ENCODE data around the gene NUB1. TPM values are rescaled to one million over a fixed set of nuclear protein-coding genes. Genes with fewer than 3 reads are reported as not detected.

NUB1 gene
- total and polyA plus RNA-seq, 12 donors: 22.5 to 127 (median 48.6) TPM

DNA sequence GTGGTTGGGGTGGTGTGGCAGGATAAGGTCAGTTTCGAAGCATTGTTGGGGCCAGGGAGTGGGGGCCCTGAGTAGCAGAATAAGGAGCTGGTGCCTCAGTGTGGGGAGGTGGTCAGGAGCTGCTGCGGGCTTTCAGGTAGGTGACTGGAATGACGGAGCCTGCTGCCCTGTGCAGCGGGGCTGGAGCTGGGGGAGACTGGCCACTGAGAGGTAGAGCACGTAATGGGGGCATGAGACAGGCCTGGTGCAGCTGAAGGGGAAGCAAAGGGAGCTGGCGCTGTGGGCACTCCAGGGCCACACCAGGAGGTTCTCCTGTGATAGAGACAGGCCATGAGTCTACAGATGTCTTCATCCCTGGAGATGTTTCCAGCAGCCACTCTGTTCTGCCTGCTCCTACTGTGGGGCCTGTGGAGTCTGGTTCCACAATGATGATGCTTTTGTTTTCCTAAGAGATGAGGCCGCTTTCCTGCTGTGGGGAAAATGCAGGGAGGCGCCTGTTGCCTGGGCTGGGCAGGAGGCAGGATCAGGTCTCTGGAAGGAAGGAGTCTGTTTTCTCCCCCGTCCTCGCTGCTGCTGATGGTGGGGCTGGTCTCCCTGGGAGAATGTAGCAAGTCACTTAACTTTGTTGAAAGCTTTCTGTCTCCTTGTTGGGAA is 31.1 kb downstream of the NUB1 start:
- WGBS, 4 donors: 91 to 98% (median 96%) methylated on average over 10 of the region's 10 CpGs
- no peaks in the 10 kb centered on the region for H3K27me3 ChIP-seq
- H3K36me3 ChIP-seq (replicated peaks in 1 of 2): peaks cover 0 to 64% of the 10 kb centered on the region in 2 donors
- H3K27ac ChIP-seq: no peak overlapping the region
- intact Hi-C loops (cut with DNase I): no loop called here
- no peak for TF ChIP-seq POLR2A (IDR thresholded peaks at IDR 0.05)
- TF ChIP-seq, protein P1, sequence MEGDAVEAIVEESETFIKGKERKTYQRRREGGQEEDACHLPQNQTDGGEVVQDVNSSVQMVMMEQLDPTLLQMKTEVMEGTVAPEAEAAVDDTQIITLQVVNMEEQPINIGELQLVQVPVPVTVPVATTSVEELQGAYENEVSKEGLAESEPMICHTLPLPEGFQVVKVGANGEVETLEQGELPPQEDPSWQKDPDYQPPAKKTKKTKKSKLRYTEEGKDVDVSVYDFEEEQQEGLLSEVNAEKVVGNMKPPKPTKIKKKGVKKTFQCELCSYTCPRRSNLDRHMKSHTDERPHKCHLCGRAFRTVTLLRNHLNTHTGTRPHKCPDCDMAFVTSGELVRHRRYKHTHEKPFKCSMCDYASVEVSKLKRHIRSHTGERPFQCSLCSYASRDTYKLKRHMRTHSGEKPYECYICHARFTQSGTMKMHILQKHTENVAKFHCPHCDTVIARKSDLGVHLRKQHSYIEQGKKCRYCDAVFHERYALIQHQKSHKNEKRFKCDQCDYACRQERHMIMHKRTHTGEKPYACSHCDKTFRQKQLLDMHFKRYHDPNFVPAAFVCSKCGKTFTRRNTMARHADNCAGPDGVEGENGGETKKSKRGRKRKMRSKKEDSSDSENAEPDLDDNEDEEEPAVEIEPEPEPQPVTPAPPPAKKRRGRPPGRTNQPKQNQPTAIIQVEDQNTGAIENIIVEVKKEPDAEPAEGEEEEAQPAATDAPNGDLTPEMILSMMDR (IDR thresholded peaks at IDR 0.05): no peak
- H3K4me3 ChIP-seq: no peak overlapping the region
- DNase-seq: no peak
- peaks cover 0 to 6% of the 10 kb centered on the region in 2 donors for H3K4me1 ChIP-seq (replicated peaks in 1 of 2)
- H3K9me3 ChIP-seq (replicated peaks in 1 of 3): no peaks in the 10 kb centered on the region

DNA sequence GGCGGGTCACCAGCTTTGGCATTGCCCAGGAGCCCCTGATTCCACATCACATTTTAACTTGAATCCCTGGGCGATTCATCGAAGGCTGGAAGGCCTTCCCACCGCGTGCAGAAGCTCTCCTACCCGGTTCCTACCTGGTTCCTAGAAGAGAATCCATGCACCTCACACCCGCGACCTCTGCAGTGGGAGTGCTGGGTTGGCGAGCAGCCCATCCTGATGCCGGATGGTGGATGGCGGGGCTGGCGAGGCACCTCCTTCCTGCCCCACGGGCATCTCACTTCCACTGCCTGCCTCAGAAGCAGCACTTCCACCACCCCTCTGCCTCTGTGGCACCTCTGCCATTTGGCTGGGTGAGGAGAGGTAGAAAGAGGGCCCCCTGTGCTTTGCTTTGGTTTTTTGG is 32.0 kb downstream of the NUB1 start:
- Histone ChIP-seq H3K4me1 (replicated peaks in 1 of 2) (no peaks in the 10 kb centered on the region), H3K9me3 (replicated peaks in 1 of 3) (no peaks in the 10 kb centered on the region), H3K36me3 (replicated peaks in 1 of 2) (peaks cover 0 to 69% of the 10 kb centered on the region in 2 donors), H3K27me3 (no peaks in the 10 kb centered on the region), H3K27ac (no peak overlapping the region), H3K4me3 (no peak overlapping the region)
- WGBS, 4 donors: 68 to 89% (median 86%) methylated on average over 11 to 13 of the region's 13 CpGs
- TF ChIP-seq POLR2A (IDR thresholded peaks at IDR 0.05): no peak
- TF ChIP-seq, protein P1 (IDR thresholded peaks at IDR 0.05): no peak
- intact Hi-C loops (cut with DNase I): no loop called here
- no peak for DNase-seq

DNA sequence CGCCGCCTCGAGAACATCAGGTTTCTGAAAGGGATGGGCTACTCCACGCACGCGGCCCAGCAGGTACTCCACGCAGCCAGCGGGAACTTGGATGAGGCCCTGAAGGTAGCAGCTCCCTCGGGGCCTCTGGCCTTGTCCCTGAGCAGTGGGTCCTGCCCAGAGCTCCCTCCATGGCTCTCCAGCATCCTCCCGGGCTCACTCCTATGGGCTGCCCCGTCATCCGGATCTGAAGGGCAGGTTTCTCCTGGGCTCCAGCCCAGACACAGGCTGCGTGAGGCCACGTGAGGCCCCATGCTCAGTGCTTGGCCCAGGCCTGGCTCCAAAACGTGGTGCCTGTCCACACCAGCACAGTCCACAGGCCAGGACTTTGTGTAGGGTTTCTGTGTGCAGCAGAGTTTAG is 32.5 kb downstream of the NUB1 start:
- Histone ChIP-seq H3K36me3 (replicated peaks in 1 of 2) (peaks cover 0 to 67% of the 10 kb centered on the region in 2 donors), H3K27me3 (no peaks in the 10 kb centered on the region), H3K4me1 (replicated peaks in 1 of 2) (no peaks in the 10 kb centered on the region), H3K27ac (no peak overlapping the region), H3K4me3 (no peak overlapping the region), H3K9me3 (replicated peaks in 1 of 3) (no peaks in the 10 kb centered on the region)
- no peak for DNase-seq
- 86 to 97% (median 88%) methylated on average over 13 to 15 of the region's 15 CpGs for WGBS, 4 donors
- intact Hi-C loops (cut with DNase I): no loop called here
- TF ChIP-seq, protein P1 (IDR thresholded peaks at IDR 0.05): no peak
- no peak for TF ChIP-seq POLR2A (IDR thresholded peaks at IDR 0.05)

DNA sequence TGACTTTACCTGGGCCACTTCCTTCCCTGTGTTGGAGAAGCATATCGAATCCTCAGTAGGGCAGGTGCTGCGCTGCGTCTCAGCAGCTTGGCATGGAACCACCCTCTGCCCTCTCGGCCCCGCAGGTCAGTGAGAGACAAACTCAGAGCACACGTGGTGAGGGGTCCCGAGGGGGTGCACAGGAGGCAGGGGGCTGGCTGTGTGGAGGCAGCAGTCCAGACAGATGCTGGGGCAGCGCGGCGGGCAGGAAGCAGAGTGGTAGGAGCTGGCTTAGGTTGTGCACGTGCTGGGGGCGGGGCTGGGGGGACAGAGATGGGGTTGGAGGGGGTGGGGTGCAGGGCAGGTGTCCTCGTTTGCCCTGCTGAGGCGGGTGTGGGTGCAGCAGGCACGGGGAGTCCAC is 33.1 kb downstream of the NUB1 start:
- no peak for DNase-seq
- TF ChIP-seq, protein P1 (IDR thresholded peaks at IDR 0.05): no peak
- H3K9me3 ChIP-seq (replicated peaks in 1 of 3): no peaks in the 10 kb centered on the region
- intact Hi-C loops (cut with DNase I): no loop called here
- H3K4me1 ChIP-seq (replicated peaks in 1 of 2): no peaks in the 10 kb centered on the region
- H3K4me3 ChIP-seq: no peak overlapping the region
- H3K36me3 ChIP-seq (replicated peaks in 1 of 2): peaks cover 0 to 61% of the 10 kb centered on the region in 2 donors
- WGBS, 4 donors: 76 to 98% (median 85%) methylated on average over 6 to 15 of the region's 15 CpGs
- H3K27ac ChIP-seq: no peak overlapping the region
- H3K27me3 ChIP-seq: no peaks in the 10 kb centered on the region
